Uterus (tissue), 4 donors: Measurements from ENCODE around the gene CFAP97D2. TPM values are rescaled to one million over a fixed set of nuclear protein-coding genes. Genes with fewer than 3 reads are reported as not detected.

Experiments used
- DNase-seq, 2 donors: peaks; one replicate each; pipeline ENCODE4 v3.0.0-alpha.2; 2019 to 2020
- H3K27ac ChIP-seq, 2 donors: fragments of 200-600 bp; sonication (generic); 1 replicate in 1 of 2; 2 replicates in 1 of 2; pipeline ENCODE4 v1.5.1; 2016 to 2018
- H3K27me3 ChIP-seq, 2 donors: fragments of 200-600 bp; sonication (generic); one replicate each; pipeline ENCODE4 v1.5.1; 2018 to 2019; ENCODE audit warnings: control low read depth in 1 of 2
- H3K36me3 ChIP-seq, 2 donors: fragments of 200-600 bp; sonication (generic); one replicate each; pipeline ENCODE4 v1.5.1; 2019; ENCODE audit warnings: control low read depth in 1 of 2
- H3K4me1 ChIP-seq, 2 donors: fragments of 200-600 bp; sonication (generic); one replicate each; pipeline ENCODE4 v1.5.1; 2018 to 2019; ENCODE audit warnings: control low read depth in 1 of 2
- H3K4me3 ChIP-seq, 2 donors: fragments of 200-600 bp; sonication (generic); 1 replicate in 1 of 2; 2 replicates in 1 of 2; pipeline ENCODE4 v1.5.1; 2018 to 2019; ENCODE audit warnings: mild to moderate bottlenecking in 1 of 2
- H3K9me3 ChIP-seq, 2 donors: fragments of 200-600 bp; sonication (generic); one replicate each; pipeline ENCODE4 v1.5.1; 2019; ENCODE audit warnings: control low read depth in 1 of 2
- CTCF ChIP-seq, 4 experiments: fragments of 200-600 bp in 2 of 4; fragments of 450-650 bp in 2 of 4; sonication (generic) in 2 of 4; IDR thresholded peaks; one replicate each; pipeline ENCODE4 v1.5.1; 2016 to 2019; ENCODE audit warnings: antibody characterized with exemption in 4 of 4, mild to moderate bottlenecking in 2 of 4, moderate library complexity in 1 of 4
- POLR2A ChIP-seq, 2 donors: fragments of 450-650 bp; IDR thresholded peaks; one replicate each; pipeline ENCODE4 v1.6.1; 2016; ENCODE audit warnings: antibody characterized with exemption in 2 of 2, mild to moderate bottlenecking in 1 of 2, moderate library complexity in 1 of 2
- intact Hi-C: fragments of 100-400 bp; cut with DNase I; formaldehyde crosslinking; loops from one replicate; pipeline ENCODE4 v1.15.1; 2023; ENCODE audit warnings: low total_unique reads
- total RNA-seq, 4 donors: library from RNA; depleted of rRNA in 3 of 4; stranded (reverse); fragments of >200 nt in 3 of 4; gene quantifications; one replicate each; pipeline versions ENCODE4 v1.1.0 to v1.2.4, GENCODE V29; 2014 to 2023
- donor health status: DM: yes; HTN: yes; CAD: no.

Gene CFAP97D2
- total RNA-seq, 4 donors from 2014 or later, result not detected

DNA sequence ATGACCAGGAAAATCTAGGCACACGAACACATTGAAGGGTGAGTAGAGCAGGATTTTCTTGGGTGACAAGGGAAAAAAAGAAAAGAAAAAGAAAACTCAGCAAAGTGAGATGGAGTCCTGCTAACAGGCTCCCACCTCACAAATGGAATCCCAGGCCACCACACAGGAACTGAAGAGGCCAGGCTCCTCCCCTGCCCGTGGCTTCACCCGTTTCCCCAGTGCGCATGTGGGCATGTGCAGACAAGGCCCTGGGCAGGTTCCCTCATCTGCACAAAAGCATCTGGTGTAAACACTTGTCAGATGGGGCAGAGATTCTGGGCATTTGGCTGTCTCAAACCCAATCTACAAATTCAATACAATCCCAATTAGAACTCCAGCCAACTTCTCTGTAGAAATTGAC, 24.5 kb downstream of the CFAP97D2 start:
- Histone ChIP-seq H3K27ac (no peak overlapping the region), H3K4me3 (no peak overlapping the region), H3K9me3 (no peaks in the 10 kb centered on the region), H3K4me1 (no peaks in the 10 kb centered on the region), H3K27me3 (no peaks in the 10 kb centered on the region), H3K36me3 (no peaks in the 10 kb centered on the region)
- TF ChIP-seq CTCF (IDR thresholded peaks at IDR 0.05), result no peak
- TF ChIP-seq POLR2A (IDR thresholded peaks at IDR 0.05), result no peak
- intact Hi-C loops, result no loop called here
- no peak for DNase-seq

GRCh38 chr13:114204894-114205293, 25.8 kb downstream of the CFAP97D2 start:
- Histone ChIP-seq H3K9me3 (no peaks in the 10 kb centered on the region), H3K4me3 (no peak overlapping the region), H3K27me3 (no peaks in the 10 kb centered on the region), H3K36me3 (no peaks in the 10 kb centered on the region), H3K4me1 (no peaks in the 10 kb centered on the region), H3K27ac (no peak overlapping the region)
- intact Hi-C loops, result no loop called here
- no peak for DNase-seq
- TF ChIP-seq POLR2A (IDR thresholded peaks at IDR 0.05) (no peak), CTCF (IDR thresholded peaks at IDR 0.05) (no peak)

GRCh38 chr13:114208134-114208533, 29.1 kb downstream of the CFAP97D2 start:
- no peaks in the 10 kb centered on the region for H3K36me3 ChIP-seq
- DNase-seq, result no peak
- no peak overlapping the region for H3K27ac ChIP-seq
- no peaks in the 10 kb centered on the region for H3K4me1 ChIP-seq
- TF ChIP-seq POLR2A (IDR thresholded peaks at IDR 0.05) (no peak), CTCF (IDR thresholded peaks at IDR 0.05) (no peak)
- intact Hi-C loops, result no loop called here
- H3K27me3 ChIP-seq, result no peaks in the 10 kb centered on the region
- H3K9me3 ChIP-seq, result no peaks in the 10 kb centered on the region
- no peak overlapping the region for H3K4me3 ChIP-seq

- intact Hi-C loops, result no loop called here
- no peak for TF ChIP-seq CTCF (IDR thresholded peaks at IDR 0.05)
- no peak for TF ChIP-seq POLR2A (IDR thresholded peaks at IDR 0.05)
- DNase-seq, result no peak
- H3K4me1 ChIP-seq, result no peaks in the 10 kb centered on the region
- H3K4me3 ChIP-seq, result no peak overlapping the region
- no peaks in the 10 kb centered on the region for H3K9me3 ChIP-seq
- no peak overlapping the region for H3K27ac ChIP-seq
- no peaks in the 10 kb centered on the region for H3K27me3 ChIP-seq
- no peaks in the 10 kb centered on the region for H3K36me3 ChIP-seq
These were observed 32.5 kb downstream of the CFAP97D2 start for GRCh38 chr13:114211446-114212157.

DNA sequence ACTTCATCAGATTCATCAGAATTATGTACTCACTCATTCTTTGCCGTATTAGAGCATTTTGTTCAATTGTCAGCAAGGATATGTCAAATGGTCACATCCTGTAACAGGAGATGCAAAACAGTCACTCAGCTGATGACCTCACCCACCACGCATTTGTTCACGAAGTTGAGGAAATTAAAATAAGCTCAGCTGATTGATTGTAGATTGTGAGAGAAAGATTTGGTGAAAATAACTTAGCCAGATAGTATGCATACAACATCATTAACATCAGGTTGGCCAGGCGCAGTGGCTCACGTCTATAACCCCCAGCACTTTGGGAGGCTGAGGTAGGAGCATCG, 33.1 kb downstream of the CFAP97D2 start:
- DNase-seq, result no peak
- Histone ChIP-seq H3K4me3 (no peak overlapping the region), H3K27ac (no peak overlapping the region), H3K4me1 (no peaks in the 10 kb centered on the region), H3K36me3 (no peaks in the 10 kb centered on the region), H3K9me3 (no peaks in the 10 kb centered on the region), H3K27me3 (no peaks in the 10 kb centered on the region)
- intact Hi-C loops, result no loop called here
- TF ChIP-seq POLR2A (IDR thresholded peaks at IDR 0.05) (no peak), CTCF (IDR thresholded peaks at IDR 0.05) (no peak)
